NB4 (cell line): ENCODE data around the gene DLG2.

ENCODE experiments used
- CTCF ChIP-seq: IDR thresholded peaks from one replicate; pipeline ENCODE4 v1.5.1; 2012; ENCODE audit warnings: low read depth, low read length
- POLR2A ChIP-seq: IDR thresholded peaks from 2 replicates; pipeline ENCODE4 v1.6.1; 2011; ENCODE audit warnings: mild to moderate bottlenecking; ENCODE audit not compliant: insufficient read length; ENCODE audit errors: extremely low read depth

- TF ChIP-seq CTCF (no peak), POLR2A (no peak)
Observed at GRCh38 chr11:83569134-83569805, 2057.9 kb downstream of the DLG2 start.
